Ishikawa (cell line): ENCODE data around the gene FRMD4B.

Source experiments
- CEBPB ChIP-seq: IDR thresholded peaks from 2 replicates; pipeline ENCODE4 v1.6.1; 2012
- CREB1 ChIP-seq: IDR thresholded peaks from 2 replicates; pipeline ENCODE4 v1.6.1; 2012; ENCODE audit warnings: low read depth
- EGR1 ChIP-seq: IDR thresholded peaks from 2 replicates; pipeline ENCODE4 v1.6.1; 2012
- EP300 ChIP-seq: IDR thresholded peaks from 2 replicates; pipeline ENCODE4 v1.6.1; 2012; ENCODE audit warnings: borderline replicate concordance
- FOXM1 ChIP-seq: IDR thresholded peaks from 2 replicates; pipeline ENCODE4 v1.6.1; 2012; ENCODE audit warnings: low read depth, borderline replicate concordance
- NFIC ChIP-seq: IDR thresholded peaks from 2 replicates; pipeline ENCODE4 v1.6.1; 2012
- RAD21 ChIP-seq: IDR thresholded peaks from 2 replicates; pipeline ENCODE4 v1.6.1; 2012; ENCODE audit warnings: low read depth
- TAF1 ChIP-seq: IDR thresholded peaks from 2 replicates; pipeline ENCODE4 v1.6.1; 2012; ENCODE audit warnings: low read depth, mild to moderate bottlenecking
- TCF12 ChIP-seq: IDR thresholded peaks from 2 replicates; pipeline ENCODE4 v1.6.1; 2012; ENCODE audit warnings: low read depth
- TEAD4 ChIP-seq: IDR thresholded peaks from 2 replicates; pipeline ENCODE4 v1.6.1; 2012
- YY1 ChIP-seq: IDR thresholded peaks from 2 replicates; pipeline ENCODE4 v1.6.1; 2012; ENCODE audit warnings: low read depth
- ZBTB7A ChIP-seq: IDR thresholded peaks from 2 replicates; pipeline ENCODE4 v1.6.1; 2012; ENCODE audit warnings: low read depth
- TF ChIP-seq, protein P1 (sequence below): IDR thresholded peaks from 2 replicates; pipeline ENCODE4 v1.6.1; 2012
- TF ChIP-seq, protein P2 (sequence below): IDR thresholded peaks from 2 replicates; pipeline ENCODE4 v1.6.1; 2012
- TF ChIP-seq, protein P3 (sequence below): IDR thresholded peaks from 2 replicates; pipeline ENCODE4 v1.6.1; 2012; ENCODE audit warnings: low read depth, mild to moderate bottlenecking

Gene FRMD4B

DNA sequence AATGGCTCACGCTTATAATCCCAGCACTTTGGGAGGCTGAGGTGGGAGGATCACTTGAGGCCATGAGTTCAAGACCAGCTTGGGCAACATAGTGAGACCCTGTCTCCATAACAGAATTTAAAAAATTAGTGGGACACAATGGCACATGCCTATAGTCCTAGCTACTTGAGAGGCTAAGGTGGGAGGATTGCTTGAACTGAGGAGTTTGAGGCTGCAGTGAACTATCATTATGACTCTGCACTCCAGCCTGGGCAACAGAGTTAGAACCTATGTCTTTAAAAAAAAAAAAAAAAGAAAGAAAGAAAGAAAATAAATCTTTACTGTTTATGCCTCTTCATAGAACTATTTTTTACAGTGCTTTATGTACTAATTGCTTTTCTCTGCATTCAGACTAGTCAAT is 178.9 kb downstream of the FRMD4B start:
- TF ChIP-seq RAD21 (no peak), EGR1 (no peak), CEBPB (no peak), CREB1 (no peak), EP300 (no peak), FOXM1 (no peak), YY1 (no peak)
- TF ChIP-seq, protein P1, sequence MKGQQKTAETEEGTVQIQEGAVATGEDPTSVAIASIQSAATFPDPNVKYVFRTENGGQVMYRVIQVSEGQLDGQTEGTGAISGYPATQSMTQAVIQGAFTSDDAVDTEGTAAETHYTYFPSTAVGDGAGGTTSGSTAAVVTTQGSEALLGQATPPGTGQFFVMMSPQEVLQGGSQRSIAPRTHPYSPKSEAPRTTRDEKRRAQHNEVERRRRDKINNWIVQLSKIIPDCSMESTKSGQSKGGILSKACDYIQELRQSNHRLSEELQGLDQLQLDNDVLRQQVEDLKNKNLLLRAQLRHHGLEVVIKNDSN, result no peak

DNA sequence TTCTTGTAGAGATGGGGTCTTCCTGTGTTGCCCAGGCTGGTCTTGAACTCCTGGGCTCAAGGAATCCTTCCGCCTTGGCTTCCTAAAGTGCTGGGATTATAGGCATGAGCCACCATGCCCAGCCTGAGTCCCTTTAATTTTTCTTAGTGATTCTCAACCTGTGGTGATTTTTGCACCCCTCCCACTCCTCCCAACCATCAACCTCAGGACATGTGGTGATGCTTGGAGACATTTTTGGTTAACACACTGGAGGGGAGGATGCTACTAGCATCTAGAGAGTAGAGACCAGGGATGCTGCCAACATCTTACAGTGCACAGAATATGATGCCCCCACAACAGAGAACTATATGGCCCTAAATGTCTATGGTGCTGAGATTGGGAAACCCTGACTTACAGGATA is 180.5 kb downstream of the FRMD4B start:
- no peak for TF ChIP-seq FOXM1
- no peak for TF ChIP-seq YY1
- TF ChIP-seq, protein P1, result no peak
- no peak for TF ChIP-seq NFIC
- no peak for TF ChIP-seq EP300
- no peak for TF ChIP-seq ZBTB7A
- TF ChIP-seq TEAD4, result no peak

DNA sequence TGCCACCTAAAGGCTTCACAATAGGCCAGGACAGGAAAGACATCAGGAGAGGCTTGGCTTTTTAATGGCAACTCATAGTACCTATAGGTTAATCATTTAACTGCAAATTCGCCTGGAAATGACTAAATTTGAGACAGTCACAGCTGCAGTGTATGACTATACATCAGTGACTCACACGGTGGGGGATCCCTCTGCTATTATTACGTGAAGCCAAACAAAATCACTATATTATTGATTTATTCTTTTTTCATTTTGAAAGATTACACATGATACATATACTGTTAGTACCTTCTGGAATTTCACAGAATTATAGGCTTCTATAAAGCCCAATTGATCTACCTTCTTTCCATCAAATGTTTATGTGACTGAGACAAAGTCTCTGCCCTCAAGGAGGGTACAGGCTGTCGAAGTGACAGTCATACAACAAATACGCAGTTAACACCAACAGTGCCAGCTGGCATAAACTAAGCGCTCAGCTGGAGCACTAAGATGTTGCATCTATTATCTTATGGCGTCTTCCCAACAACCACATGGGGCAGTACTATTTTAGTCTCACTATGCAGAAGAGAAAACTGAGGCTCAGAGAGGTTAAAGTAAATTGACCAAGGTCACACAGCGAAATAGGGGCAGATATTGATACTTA is 181.5 kb downstream of the FRMD4B start:
- no peak for TF ChIP-seq ZBTB7A
- no peak for TF ChIP-seq CREB1
- no peak for TF ChIP-seq YY1

DNA sequence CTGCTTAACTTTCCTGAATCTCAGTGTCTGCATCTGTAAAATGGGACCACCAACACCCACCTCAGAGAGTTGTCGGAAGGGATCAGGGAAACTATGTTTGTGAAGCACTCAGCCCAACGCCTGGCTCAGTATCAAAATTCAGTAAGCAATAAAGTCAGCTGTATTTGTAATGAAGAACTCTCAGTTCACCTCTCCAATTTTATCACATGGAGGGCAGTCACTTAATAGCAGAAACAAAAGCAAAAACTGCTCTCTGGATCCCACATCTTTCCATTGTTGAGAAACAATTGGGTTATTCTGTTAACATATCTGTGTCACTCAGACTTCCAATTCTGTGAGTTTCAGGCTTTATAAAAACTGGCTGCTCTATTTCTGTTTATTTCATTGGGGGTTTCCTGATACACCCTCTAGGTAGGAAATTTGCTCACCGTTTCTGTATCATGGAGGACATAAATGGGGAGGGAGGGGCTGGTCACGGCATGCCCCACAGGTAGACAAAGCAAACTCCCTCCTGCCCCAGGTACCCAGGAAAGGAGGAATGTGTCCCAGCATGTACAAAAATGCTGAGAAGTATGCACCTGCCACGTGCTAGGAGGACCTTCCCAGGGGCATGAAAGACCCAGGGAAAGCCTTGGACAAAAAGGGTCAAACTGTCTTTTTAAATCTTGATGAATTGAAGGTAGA is 182.1 kb downstream of the FRMD4B start:
- TF ChIP-seq TAF1 (no peak), CEBPB (no peak), EGR1 (no peak), RAD21 (no peak), TEAD4 (no peak), TCF12 (no peak), EP300 (no peak), NFIC (no peak), FOXM1 (no peak), ZBTB7A (no peak), CREB1 (no peak), YY1 (no peak)
- TF ChIP-seq, protein P1, result no peak
- TF ChIP-seq, protein P2, sequence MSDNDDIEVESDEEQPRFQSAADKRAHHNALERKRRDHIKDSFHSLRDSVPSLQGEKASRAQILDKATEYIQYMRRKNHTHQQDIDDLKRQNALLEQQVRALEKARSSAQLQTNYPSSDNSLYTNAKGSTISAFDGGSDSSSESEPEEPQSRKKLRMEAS, result no peak
- TF ChIP-seq, protein P3, sequence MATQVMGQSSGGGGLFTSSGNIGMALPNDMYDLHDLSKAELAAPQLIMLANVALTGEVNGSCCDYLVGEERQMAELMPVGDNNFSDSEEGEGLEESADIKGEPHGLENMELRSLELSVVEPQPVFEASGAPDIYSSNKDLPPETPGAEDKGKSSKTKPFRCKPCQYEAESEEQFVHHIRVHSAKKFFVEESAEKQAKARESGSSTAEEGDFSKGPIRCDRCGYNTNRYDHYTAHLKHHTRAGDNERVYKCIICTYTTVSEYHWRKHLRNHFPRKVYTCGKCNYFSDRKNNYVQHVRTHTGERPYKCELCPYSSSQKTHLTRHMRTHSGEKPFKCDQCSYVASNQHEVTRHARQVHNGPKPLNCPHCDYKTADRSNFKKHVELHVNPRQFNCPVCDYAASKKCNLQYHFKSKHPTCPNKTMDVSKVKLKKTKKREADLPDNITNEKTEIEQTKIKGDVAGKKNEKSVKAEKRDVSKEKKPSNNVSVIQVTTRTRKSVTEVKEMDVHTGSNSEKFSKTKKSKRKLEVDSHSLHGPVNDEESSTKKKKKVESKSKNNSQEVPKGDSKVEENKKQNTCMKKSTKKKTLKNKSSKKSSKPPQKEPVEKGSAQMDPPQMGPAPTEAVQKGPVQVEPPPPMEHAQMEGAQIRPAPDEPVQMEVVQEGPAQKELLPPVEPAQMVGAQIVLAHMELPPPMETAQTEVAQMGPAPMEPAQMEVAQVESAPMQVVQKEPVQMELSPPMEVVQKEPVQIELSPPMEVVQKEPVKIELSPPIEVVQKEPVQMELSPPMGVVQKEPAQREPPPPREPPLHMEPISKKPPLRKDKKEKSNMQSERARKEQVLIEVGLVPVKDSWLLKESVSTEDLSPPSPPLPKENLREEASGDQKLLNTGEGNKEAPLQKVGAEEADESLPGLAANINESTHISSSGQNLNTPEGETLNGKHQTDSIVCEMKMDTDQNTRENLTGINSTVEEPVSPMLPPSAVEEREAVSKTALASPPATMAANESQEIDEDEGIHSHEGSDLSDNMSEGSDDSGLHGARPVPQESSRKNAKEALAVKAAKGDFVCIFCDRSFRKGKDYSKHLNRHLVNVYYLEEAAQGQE, result no peak

DNA sequence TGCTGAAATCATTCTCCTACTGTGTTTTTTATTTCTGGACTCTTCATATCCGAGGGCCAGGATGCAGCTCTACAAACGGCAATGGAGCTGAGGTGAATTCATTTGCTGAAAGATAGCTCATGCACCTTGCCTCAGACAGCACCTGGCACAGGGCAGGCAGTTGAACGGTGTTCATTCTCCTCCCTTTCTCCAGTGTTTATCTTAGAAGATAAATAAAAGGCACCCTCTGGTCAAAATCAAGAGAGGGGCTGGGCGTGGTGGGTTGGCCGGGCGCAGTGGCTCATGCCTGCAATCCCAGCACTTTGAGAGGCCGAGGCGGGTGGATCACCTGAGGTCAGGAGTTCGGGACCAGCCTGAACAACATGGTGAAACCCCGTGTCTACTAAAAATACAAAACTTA is 184.2 kb downstream of the FRMD4B start:
- TF ChIP-seq EGR1 (no peak), ZBTB7A (no peak), EP300 (no peak), NFIC (no peak), YY1 (no peak), CREB1 (no peak)

DNA sequence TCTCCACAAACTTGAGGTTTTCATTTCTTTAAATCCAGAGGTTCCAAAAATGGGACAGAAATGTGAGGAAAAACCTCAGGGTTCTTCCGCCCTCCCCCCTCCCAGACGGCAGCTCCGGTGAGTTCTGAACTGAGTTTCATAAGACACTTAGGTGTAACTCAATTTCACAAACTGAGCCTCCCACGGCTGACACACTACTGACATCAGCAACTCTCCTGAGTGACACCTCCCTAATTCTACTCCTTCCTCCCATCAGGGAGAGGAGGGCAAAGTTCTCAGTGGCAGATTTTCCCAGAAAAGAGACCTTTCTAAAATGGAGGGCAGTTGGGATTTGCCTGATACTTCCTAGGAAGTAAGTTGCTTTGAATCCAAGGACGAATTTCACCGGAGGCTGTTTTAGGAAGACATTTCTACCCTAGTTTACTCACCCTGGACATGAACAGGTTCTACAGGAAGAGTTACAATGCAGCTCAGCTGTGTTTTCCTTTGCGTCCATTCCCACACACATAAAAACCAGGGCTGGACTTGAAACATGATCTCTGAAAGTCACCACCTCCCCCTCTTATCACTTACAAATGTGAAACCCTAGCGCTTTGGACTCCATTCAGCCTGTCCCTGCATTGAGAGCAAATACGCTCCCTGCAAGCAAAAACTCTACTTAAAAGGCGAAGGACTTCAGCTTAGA is 185.4 kb downstream of the FRMD4B start:
- TF ChIP-seq, protein P2, result peak; percentile 56
- TF ChIP-seq TCF12 (peak; percentile 75), EGR1 (no peak), TEAD4 (0 out of 2 replicates have a peak, but pooled peaks have one; percentile 5), CEBPB (no peak), ZBTB7A (no peak), CREB1 (no peak), YY1 (peak; percentile 6; the same call in 1 of the 2 replicates)

DNA sequence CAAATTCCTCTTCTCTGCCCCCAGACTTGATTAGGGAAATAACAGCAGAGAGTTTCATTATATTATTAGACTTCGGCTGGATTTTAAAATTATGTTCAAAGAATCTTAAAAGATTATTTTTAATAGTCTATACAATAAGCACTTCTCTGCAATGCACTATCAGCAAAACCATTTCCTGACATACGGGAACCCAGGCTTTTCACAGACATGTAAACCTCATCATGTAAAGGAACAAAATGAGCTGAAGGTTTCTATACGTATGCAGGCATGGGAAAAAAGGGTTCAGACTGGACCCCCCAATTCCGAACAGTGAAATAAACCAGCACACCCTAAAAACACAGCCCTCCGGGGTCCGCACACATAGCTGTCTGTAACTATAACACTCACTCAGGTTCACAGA is 185.9 kb downstream of the FRMD4B start:
- no peak for TF ChIP-seq EGR1
